Erythroblast (primary cell): ENCODE results near the gene HESX1.

Experiments used
- DNase-seq, 2 experiments: peaks; one replicate each; lab custom pipeline; 2025; lab: John Stamatoyannopoulos, UW
- GATA1 ChIP-seq: IDR thresholded peaks from 2 replicates; pipeline ENCODE4 v1.6.1; 2011; ENCODE audit warnings: low read depth, mild to moderate bottlenecking, control low read depth, low read length, moderate library complexity
- POLR2A ChIP-seq: IDR thresholded peaks from 2 replicates; pipeline ENCODE4 v1.6.1; 2011; ENCODE audit warnings: mild to moderate bottlenecking, low read length

HESX1 gene

DNA sequence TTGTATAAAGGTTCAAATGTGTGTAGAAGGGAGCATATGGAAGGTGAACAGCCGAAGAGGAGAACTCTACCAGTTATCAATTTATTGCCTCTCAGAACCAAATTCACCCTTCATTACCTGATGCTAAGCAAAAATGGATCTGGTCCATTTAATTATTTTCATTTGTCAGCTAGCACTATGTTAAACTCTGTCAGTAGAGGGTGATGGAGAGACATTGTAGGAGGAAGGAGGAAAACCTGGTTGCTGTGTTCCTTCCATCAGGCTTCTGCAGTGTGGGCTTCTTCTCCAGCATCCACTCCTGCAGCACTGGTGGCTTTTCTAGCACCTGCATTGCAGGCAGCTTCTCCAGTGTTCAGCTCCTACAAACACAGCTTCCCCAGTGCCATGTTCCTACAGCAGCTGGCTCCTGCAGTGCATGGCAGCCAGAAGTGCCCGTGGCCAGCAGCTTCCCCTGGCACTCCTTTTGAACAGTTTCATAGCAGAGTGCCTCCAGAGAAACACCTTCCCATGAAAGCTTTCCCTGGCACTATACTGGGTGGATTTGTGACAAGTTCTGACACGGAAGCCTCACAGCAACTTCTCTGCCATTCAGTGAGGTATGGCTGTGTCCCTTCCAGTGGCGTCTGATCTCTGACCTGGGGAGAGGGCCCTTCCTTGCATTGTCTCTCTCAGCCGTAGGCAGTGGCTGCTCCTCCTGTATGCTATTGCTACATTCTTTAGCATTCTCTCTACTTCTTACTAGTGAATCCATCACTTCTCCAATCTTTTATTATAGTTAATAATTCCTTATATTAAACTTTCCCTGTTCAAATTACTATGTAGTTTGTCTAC, 20.0 kb downstream of the HESX1 start:
- peak in 1 of 2 experiments; percentile 3 for DNase-seq
- no peak for TF ChIP-seq POLR2A
- no peak for TF ChIP-seq GATA1

DNA sequence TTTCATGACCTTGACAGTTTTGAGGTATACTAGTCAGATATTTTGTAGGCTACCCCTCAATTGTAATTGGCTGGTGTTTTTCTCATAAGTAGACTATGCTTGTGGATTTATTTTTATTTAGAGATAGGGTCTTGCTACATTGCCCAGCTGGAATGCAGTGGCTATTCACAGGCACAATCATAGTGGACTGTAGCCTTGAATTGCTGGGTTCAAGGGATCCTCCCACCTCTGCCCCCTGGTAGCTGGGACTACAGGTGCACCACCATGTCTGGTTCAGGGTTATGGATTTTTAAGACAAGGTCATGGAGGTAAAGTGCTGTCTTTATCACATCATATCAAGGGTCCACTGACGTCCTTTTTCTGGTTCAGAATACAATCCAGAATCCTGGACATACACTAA, 23.7 kb downstream of the HESX1 start:
- DNase-seq, result no peak
- TF ChIP-seq POLR2A, result no peak
- no peak for TF ChIP-seq GATA1

DNA sequence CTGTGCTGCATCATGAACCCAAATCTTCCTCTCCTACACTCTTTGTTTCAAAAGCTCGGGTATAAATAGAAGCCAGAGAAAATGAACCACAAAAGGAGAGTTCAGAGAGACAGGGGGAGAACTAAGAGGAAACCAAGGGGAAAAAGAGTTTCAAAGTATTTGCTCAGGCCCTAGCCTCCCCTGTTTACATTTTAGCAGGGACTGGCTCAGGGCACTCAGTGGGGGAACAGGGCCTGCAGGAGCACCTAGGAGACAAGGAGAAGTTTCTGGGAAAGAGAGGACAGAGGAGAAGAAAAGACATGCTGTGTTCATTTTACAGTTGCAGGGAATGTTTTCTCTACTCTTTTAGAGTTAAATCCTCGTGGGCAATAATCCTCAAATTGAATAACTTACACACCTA, 26.1 kb downstream of the HESX1 start:
- no peak for DNase-seq
- TF ChIP-seq POLR2A (no peak), GATA1 (no peak)

DNA sequence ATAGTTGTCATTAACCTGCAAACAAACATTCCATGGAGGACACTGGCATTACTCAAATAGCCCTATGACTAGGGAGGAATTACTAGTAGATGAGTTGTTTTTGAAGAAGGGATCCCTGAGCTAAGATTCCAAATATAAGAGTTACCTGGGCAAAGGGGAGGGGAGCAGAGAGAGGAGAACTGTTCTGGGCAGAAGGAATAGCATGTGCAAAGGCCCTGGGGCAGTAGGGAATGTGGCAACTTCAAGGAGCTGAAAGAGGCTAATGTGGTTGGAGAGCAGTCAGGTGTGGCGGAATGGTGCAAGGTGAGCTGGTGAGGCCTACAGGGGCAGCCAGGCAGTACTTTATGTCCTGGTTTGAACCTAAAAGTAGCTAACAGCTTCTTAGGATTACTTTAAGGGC, 28.8 kb downstream of the HESX1 start:
- DNase-seq, result no peak
- no peak for TF ChIP-seq GATA1
- no peak for TF ChIP-seq POLR2A

DNA sequence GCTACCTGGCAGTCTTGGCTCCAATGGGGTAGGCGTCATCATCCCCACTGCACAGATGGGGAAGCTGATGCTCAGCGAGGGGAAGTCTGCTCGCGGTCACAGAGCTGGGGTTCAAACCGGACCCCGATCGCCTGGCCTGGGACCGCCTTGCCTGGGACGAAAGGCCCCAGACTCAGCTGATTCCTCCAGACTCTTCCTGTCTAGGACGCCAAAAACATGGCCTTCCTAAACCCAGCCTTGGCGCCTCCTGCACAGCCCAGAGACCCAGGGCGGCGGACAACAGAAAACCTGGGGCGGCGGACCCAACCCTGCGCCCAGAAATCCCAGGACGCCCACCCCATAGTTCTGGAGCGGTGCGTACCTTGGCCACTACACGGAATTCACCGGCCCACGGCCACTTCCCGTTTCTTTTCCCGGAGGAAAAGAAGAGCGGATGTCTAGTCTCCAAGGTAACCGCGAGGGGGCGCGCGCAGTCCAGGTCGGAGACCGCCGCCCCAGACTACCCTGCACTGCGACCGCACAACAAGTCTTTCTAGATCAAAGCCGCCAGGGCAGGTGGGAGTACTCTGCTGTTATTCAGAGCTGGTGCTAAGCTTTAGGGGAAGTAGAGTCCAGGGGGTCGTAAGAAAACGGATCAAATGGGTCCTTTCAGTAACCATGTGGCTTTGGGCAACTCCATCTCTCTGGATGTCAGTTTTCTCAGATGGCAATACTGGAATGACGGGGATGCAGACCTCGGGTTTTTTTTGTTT, 29.7 kb downstream of the HESX1 start:
- peak; percentile 63 to 78 for DNase-seq
- TF ChIP-seq POLR2A (no peak), GATA1 (no peak)

DNA sequence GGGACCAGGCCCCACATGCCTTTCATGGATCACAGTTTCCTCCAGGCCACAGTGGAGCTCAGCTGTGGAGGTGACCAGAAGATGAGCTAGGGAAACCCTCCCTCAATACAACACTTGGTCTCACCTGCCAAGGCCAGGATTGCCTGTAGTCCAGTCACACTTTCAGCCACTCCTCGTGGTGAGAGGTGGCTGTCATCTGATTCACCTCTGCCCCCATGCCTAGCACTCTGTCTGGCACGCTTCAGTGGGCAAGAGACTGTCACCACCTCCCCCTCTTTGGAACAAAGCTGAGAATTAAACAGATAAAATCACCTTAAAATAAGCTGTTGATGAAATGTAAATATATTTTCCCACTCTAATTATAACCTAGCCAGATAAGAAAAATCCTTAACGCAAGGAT, 30.7 kb downstream of the HESX1 start:
- DNase-seq, result no peak
- TF ChIP-seq GATA1, result no peak
- no peak for TF ChIP-seq POLR2A

DNA sequence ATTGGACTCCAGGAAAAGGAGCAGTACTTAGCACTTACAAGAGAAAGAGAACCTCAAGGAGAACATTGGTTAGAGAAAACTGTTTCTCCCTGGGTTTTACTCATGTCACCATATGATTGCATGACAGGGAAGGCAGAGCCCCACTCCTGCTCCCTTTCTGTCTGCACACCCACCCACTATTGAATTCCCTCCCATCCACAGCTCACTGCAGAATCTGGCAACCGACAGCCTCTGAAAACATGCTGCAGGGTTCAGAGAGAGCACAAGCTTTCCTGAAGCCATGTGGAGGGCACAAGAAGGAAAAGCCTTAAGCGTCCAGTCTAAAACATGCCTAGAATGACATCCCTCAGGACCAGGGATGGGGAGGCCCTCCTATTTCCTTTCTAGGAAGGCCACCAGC, 31.6 kb downstream of the HESX1 start:
- no peak for TF ChIP-seq POLR2A
- TF ChIP-seq GATA1, result no peak
- no peak for DNase-seq

DNA sequence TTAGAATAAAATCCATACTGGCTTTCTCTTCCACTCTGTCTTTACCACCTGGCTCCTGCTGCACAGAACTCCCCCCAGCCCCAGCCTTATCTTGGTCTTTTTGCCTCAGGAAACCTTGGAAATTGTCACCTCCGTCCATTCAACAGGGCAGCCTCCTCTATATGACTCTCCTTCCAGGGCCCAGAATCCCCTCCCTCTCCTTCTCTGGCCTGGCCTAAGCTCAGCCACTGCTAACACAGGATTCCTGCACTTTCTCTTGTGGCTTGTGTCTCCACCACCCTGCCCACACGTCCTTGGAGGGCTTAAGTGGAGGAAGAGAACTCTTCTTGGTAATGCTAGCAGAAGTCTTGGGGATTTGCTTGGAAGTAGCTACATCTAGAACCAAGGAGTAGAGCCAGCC, 33.1 kb downstream of the HESX1 start:
- no peak for DNase-seq
- TF ChIP-seq GATA1 (no peak), POLR2A (no peak)

DNA sequence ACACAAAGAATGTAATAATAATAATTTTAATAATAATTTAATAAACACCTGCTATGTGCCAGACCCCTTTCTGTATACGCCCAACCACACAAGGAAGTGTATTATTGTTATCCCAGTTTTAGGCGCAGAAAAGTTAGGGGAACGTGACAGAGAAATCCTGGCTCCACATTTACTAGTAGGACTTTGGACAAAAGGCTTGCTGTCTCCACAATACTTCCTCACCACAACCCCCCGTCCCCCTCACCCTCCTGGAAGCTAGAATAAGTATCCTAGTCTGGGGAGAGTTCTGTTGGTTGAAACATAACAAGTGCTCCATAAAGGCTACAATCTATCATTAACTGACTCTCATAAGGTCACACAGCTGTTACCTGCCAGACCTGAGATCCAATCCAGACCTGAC, 34.1 kb downstream of the HESX1 start:
- no peak for DNase-seq
- no peak for TF ChIP-seq POLR2A
- TF ChIP-seq GATA1, result no peak

DNA sequence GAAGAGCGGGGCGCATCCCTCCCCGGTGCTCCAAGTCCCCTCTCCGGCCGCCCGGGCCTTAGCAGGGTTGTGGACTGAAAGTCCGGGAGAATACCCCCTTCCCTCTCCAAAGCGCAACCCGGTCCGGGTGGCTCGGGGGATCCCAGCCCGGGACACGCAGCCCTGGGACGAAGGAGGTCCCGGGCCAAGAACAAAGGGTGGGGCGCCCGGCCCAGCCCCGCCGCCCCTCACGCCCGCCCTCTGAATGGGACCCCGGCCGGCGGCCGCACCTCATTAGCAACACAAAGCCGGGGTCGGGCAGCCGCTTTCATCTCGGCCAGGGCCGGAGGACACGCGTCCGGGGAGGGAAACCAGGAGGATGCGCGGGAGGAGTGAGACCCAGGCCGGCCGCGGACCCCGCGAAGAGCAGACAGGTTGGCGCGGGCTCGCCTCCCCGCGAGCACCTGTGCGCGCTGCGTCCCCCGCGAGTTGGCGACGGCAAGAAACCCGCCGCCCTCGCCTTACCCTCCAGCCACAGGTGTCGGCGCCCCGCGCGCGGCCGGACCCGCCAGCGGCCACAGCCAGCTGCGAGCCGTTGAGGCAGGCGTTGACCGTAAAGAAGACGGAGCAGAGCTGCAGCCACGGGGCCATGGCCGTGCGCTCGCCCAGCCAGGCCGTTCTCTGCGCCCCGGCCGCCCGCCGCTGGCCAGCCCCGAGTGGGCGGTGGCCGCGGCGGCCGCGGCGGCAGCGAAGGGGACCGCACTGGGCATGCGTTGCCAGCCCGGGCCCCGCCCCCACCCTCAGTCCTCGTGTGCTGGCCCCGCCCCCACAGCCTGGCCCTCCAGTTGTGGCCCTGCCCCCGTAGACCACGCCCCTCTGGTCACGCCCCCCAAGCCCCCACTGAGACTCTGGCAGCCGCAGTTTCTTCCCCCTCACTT, 34.9 kb downstream of the HESX1 start, which contains the start of gene IL17RD:
IL17RD (minus strand) TSS at position 697 of the 917 bp plus-strand sequence; CDS start at position 630, 67 bp downstream.
- peak; percentile 82 to 89 for DNase-seq
- no peak for TF ChIP-seq GATA1
- no peak for TF ChIP-seq POLR2A

DNA sequence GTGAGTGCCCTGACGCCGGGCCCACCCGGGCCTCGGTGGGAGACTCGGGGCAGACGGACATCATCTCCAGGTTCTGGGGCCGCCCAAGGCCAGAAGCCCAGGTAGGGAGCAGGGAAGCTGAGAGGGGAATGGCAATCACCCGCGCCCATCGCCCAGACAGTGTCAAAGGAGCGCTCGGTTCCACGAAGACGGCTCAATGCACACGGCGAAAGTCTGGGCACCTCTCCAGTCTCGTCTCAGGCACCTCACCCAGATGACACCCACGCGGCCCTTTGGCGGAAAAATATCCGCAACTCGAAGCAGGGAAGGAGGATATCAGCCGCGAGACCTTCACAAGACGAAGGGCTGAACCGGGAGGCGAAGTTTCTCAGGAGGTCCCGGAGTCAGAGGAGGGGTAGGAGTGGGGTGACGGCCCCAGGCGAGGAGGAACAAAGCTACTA, 35.5 kb downstream of the HESX1 start:
- DNase-seq, result peak; percentile 8 to 32
- no peak for TF ChIP-seq POLR2A
- TF ChIP-seq GATA1, result no peak

DNA sequence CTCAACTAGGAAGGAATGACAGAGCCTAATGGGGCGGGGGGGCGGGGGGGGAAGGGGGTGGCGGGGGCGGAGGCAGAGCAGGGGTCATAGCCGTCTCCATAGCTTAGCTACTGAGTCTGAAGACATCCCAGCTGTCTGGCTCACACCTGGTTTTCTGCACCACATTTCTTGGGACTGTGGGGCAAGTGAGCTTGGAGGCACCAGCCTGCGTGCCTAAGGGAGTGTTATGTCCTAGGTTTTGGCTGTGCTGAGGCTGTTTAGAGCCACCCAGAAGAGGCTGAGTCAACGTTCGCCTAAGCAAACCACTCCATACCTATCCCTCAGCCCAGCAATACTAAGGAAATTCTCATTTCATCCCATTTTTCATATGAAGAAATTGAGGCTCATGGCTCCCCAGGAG, 36.0 kb downstream of the HESX1 start:
- TF ChIP-seq GATA1 (no peak), POLR2A (no peak)
- DNase-seq, result no peak

DNA sequence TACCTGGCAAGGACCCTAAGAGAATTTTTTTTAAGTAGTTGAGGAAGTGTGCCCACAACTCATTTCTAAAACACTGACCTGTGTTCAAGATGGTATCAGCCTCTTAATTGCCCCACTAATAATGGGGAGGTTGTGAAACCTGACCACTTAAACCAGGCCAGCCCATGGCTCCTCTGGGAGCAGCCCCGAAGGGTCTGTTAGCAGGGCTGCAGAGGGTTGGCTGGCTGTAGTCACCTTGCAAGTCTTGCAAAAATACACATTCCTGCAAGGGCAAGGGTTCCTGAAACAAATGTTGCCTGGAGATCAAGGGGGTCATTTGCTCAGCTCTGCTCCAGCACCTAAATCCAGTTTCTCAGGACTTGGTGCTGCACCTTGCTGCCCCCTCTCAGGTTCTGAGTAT, 37.9 kb downstream of the HESX1 start:
- no peak for DNase-seq
- TF ChIP-seq POLR2A (no peak), GATA1 (no peak)
